ENCODE measurements around the gene PPP1R2B.
"Not testable (repeated sequence)": the region's sequence is repeated elsewhere in the genome, so short reads cannot be mapped to it uniquely, and the experiment has no call there.

The PPP1R2B gene

GRCh38 chr5:156850206-156850751 is at the start of gene PPP1R2B:
Gene PPP1R2B, plus strand, starts transcription at chr5:156850295. Its CDS starts 268 bp downstream, at chr5:156850563.
- no peak for DNase-seq (ENCODE audit: low read depth in 2 of 2)

GRCh38 chr5:156800929-156801328 is 49.2 kb upstream of the PPP1R2B start:
- DNase-seq (ENCODE audit: low read depth in 2 of 2): no peak

GRCh38 chr5:156802501-156802900 is 47.6 kb upstream of the PPP1R2B start:
- no peak for DNase-seq (ENCODE audit: low read depth in 2 of 2)

- DNase-seq (ENCODE audit: low read depth in 2 of 2): no peak
Observed at GRCh38 chr5:156803404-156803803, 46.7 kb upstream of the PPP1R2B start.

- DNase-seq (ENCODE audit: low read depth in 2 of 2): no peak
Observed at GRCh38 chr5:156812959-156813358, 37.1 kb upstream of the PPP1R2B start.

- DNase-seq (ENCODE audit: low read depth in 2 of 2): peak; percentile 5 to 7
Observed at GRCh38 chr5:156815988-156816599, 34.0 kb upstream of the PPP1R2B start.

GRCh38 chr5:156819537-156819936 is 30.6 kb upstream of the PPP1R2B start:
- DNase-seq (ENCODE audit: low read depth in 2 of 2): no peak

GRCh38 chr5:156819967-156820581 is 30.0 kb upstream of the PPP1R2B start:
- DNase-seq (ENCODE audit: low read depth in 2 of 2): no peak

GRCh38 chr5:156824241-156824640 is 25.9 kb upstream of the PPP1R2B start:
- DNase-seq (ENCODE audit: low read depth in 2 of 2): no peak

- DNase-seq (ENCODE audit: low read depth in 2 of 2): no peak
Observed at GRCh38 chr5:156824800-156825199, 25.3 kb upstream of the PPP1R2B start.

- no peak for DNase-seq (ENCODE audit: low read depth in 2 of 2)
Observed at GRCh38 chr5:156825688-156826087, 24.4 kb upstream of the PPP1R2B start.

- no peak for DNase-seq (ENCODE audit: low read depth in 2 of 2)
Observed at GRCh38 chr5:156826150-156826549, 23.9 kb upstream of the PPP1R2B start.

- no peak for DNase-seq (ENCODE audit: low read depth in 2 of 2)
Observed at GRCh38 chr5:156834916-156835315, 15.2 kb upstream of the PPP1R2B start.

- DNase-seq (ENCODE audit: low read depth in 2 of 2): no peak
Observed at GRCh38 chr5:156835905-156836304, 14.2 kb upstream of the PPP1R2B start.

GRCh38 chr5:156836846-156837245 is 13.2 kb upstream of the PPP1R2B start:
- DNase-seq (ENCODE audit: low read depth in 2 of 2): no peak

- no peak for DNase-seq (ENCODE audit: low read depth in 2 of 2)
Observed at GRCh38 chr5:156838961-156839360, 11.1 kb upstream of the PPP1R2B start.

GRCh38 chr5:156841737-156842136 is 8.4 kb upstream of the PPP1R2B start:
- DNase-seq (ENCODE audit: low read depth in 2 of 2): no peak

GRCh38 chr5:156846914-156847313 is 3.2 kb upstream of the PPP1R2B start:
- DNase-seq (ENCODE audit: low read depth in 2 of 2): no peak

GRCh38 chr5:156848447-156848846 is 1.6 kb upstream of the PPP1R2B start:
- DNase-seq (ENCODE audit: low read depth in 2 of 2): not testable (repeated sequence)

- no peak for DNase-seq (ENCODE audit: low read depth in 2 of 2)
Observed at GRCh38 chr5:156851880-156852279, 1.8 kb downstream of the PPP1R2B start.

GRCh38 chr5:156853055-156853454 is 3.0 kb downstream of the PPP1R2B start:
- not testable (repeated sequence) for DNase-seq (ENCODE audit: low read depth in 2 of 2)

GRCh38 chr5:156865427-156865826 is 15.3 kb downstream of the PPP1R2B start:
- no peak for DNase-seq (ENCODE audit: low read depth in 2 of 2)

- DNase-seq (ENCODE audit: low read depth in 2 of 2): no peak
Observed at GRCh38 chr5:156870498-156870839, 20.4 kb downstream of the PPP1R2B start.

GRCh38 chr5:156871212-156871611 is 21.1 kb downstream of the PPP1R2B start:
- DNase-seq (ENCODE audit: low read depth in 2 of 2): no peak

Measured in stimulated activated CD8-positive, alpha-beta memory T cell treated with anti-CD3 and anti-CD28 coated beads, Interleukin-2, amount 100 ng/mL, for 48 hours (primary cell).